Fibroblast of lung (primary cell): ENCODE measurements around the gene IFT122. TPM values are rescaled to one million over a fixed set of nuclear protein-coding genes. Genes with fewer than 3 reads are reported as not detected.

Source experiments
- DNase-seq, 2 donors: peaks; one replicate each; pipeline versions ENCODE4 v3.0.0 to v3.0.0-alpha.2; 2010; ENCODE audit warnings: low read depth in 2 of 2
- H2AFZ ChIP-seq: 2 replicates; pipeline ENCODE4 v1.5.1; 2012; ENCODE audit warnings: low read length, control low read depth, inconsistent platforms
- H3K27ac ChIP-seq: 2 replicates; pipeline ENCODE4 v1.5.1; 2011; ENCODE audit warnings: low read length, control low read depth; ENCODE audit not compliant: insufficient read depth
- H3K27me3 ChIP-seq: 2 replicates; pipeline ENCODE4 v1.5.1; 2011; ENCODE audit warnings: mild to moderate bottlenecking, low read length; ENCODE audit not compliant: control insufficient read depth, insufficient read depth
- H3K36me3 ChIP-seq: 2 replicates; pipeline ENCODE4 v1.5.1; 2011; ENCODE audit warnings: low read length; ENCODE audit not compliant: control insufficient read depth, insufficient read depth
- H3K4me1 ChIP-seq: 2 replicates; pipeline ENCODE4 v1.5.1; 2011; ENCODE audit warnings: low read length; ENCODE audit not compliant: control insufficient read depth, insufficient read depth; ENCODE audit errors: extremely low read depth
- H3K4me2 ChIP-seq: 2 replicates; pipeline ENCODE4 v1.5.1; 2011; ENCODE audit warnings: low read length, control low read depth; ENCODE audit not compliant: insufficient read depth; ENCODE audit errors: extremely low read depth
- H3K4me3 ChIP-seq, 4 experiments: fragments of 200-600 bp in 1 of 4; sonication (generic) in 1 of 4; replicated peaks in 1 of 4; 2 replicates each; pipeline ENCODE4 v1.5.1; 2011 to 2016; ENCODE audit warnings: low read length in 4 of 4, low read depth in 3 of 4, mild to moderate bottlenecking in 3 of 4, control low read depth in 2 of 4, inconsistent platforms in 1 of 4, mixed read lengths in 1 of 4; ENCODE audit not compliant: insufficient read depth in 1 of 4; ENCODE audit errors: control extremely low read depth in 1 of 4
- H3K79me2 ChIP-seq: 2 replicates; pipeline ENCODE4 v1.5.1; 2012; ENCODE audit warnings: mild to moderate bottlenecking, low read length, inconsistent platforms; ENCODE audit not compliant: control insufficient read depth, insufficient read depth
- H3K9ac ChIP-seq: 2 replicates; pipeline ENCODE4 v1.5.1; 2011; ENCODE audit warnings: mild to moderate bottlenecking, low read length, control low read depth; ENCODE audit not compliant: insufficient read depth
- H3K9me3 ChIP-seq: 2 replicates; pipeline ENCODE4 v1.5.1; 2012; ENCODE audit warnings: low read depth, low read length; ENCODE audit not compliant: control insufficient read depth, insufficient read depth
- H4K20me1 ChIP-seq: 2 replicates; pipeline ENCODE4 v1.5.1; 2011; ENCODE audit warnings: low read length; ENCODE audit not compliant: control insufficient read depth, insufficient read depth; ENCODE audit errors: extremely low read depth
- CTCF ChIP-seq, 2 donors: IDR thresholded peaks in 1 of 2; conservative IDR thresholded peaks in 1 of 2; 1 replicate in 1 of 2; 2 replicates in 1 of 2; pipeline ENCODE4 v1.5.1; 2011 to 2012; ENCODE audit warnings: low read length in 2 of 2, control low read depth in 1 of 2, inconsistent platforms in 1 of 2, low read depth in 1 of 2, mild to moderate bottlenecking in 1 of 2
- EZH2 ChIP-seq: IDR thresholded peaks from 2 replicates; pipeline ENCODE4 v1.5.1; 2012; ENCODE audit warnings: low read length, control low read depth, mild to moderate bottlenecking; ENCODE audit errors: missing control alignments
- polyA plus RNA-seq, 2 donors: library from polyadenylated mRNA; depleted of rRNA in 1 of 2; stranded (reverse) in 1 of 2; unstranded in 1 of 2; fragments of >200 nt; gene quantifications; 2 replicates each; pipeline ENCODE4 v1.2.1, GENCODE V29; 2011 to 2012; ENCODE audit warnings: missing spikeins in 1 of 2
- total RNA-seq: library from RNA; depleted of rRNA; stranded (reverse); fragments of >200 nt; gene quantifications from 2 replicates; pipeline ENCODE4 v1.2.1, GENCODE V29; 2014

The IFT122 gene
- total and polyA plus RNA-seq, 2 donors (not counting 1 experiment from before 2014, with no cell fraction given) = 13.2 to 27.2 TPM

DNA sequence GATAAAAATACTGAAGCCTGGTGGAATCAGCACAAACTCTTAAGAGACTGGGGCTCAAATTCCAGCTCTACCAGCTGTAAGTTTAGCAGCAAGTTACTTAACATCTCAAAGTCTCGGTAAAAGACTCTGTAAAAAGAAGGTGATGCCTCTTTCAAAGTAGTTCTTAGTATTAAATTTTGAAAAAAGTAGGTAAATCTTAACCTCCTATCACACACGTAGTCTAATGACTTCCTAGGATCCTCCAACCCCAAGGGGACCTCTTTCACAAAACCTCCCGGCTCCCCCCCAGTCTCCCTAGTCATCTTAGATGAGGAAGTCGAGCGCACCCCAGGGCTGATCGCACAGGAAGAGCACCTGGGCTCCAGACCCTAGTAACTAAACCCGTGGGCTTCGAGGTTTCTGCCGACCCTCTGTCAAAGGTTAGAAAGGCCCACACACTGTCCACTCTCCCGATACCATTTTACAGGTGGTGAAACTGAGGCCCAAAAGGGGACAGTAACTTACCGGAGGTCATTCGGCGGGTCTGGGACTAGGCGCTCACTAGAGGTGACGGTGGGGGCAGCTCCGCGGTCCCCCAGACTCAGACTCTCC, 703 bp upstream of the IFT122 start:
- peak overlapping the region; percentile 56 for H2AFZ ChIP-seq
- H3K79me2 ChIP-seq = peaks cover 24% of the 10 kb centered on the region
- no peaks in the 10 kb centered on the region for H3K9me3 ChIP-seq
- TF ChIP-seq EZH2 = no peak
- no peak for TF ChIP-seq CTCF (conservative IDR thresholded peaks at IDR 0.05 in 1 of 2, IDR thresholded peaks at IDR 0.05 in 1 of 2; ENCODE audit: low read depth in 1 of 2, low read length in 2 of 2)
- peak overlapping the region; percentile 69 for H3K27ac ChIP-seq
- H4K20me1 ChIP-seq = no peaks in the 10 kb centered on the region
- peak overlapping the region; percentile 56 to 92 (median 70) for H3K4me3 ChIP-seq
- no peak for DNase-seq
- H3K9ac ChIP-seq = peak overlapping the region; percentile 67
- peaks cover 10% of the 10 kb centered on the region for H3K4me1 ChIP-seq
- H3K4me2 ChIP-seq = peak overlapping the region; percentile 87
- no peaks in the 10 kb centered on the region for H3K36me3 ChIP-seq
- no peaks in the 10 kb centered on the region for H3K27me3 ChIP-seq

GRCh38 chr3:129440618-129441190, 680 bp downstream of the IFT122 start:
- peaks cover 10% of the 10 kb centered on the region for H3K4me1 ChIP-seq

DNA sequence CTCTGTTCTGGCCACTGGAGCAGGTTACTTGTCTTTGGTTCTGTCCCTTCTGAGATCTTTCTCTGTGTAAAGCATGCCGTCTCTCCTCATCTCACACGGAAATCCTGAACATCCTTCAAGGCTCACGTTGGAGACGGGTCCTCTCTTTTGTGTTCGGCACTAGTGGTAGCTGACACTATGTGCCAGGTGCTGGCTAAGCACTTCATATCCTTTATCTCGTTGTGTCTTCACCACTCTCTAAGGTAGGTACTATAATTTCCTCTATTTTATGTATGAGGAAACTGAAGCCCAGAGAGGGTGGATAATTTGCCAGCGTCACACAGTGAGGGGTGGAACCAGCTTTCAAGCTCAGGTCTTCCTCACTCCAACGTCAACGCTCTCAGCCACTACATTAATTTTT, 1.2 kb downstream of the IFT122 start:
- H2AFZ ChIP-seq = peak overlapping the region; percentile 28
- no peaks in the 10 kb centered on the region for H4K20me1 ChIP-seq
- H3K4me3 ChIP-seq = peak overlapping the region; percentile 61 to 92 (median 75)
- H3K79me2 ChIP-seq = peaks cover 24% of the 10 kb centered on the region
- H3K4me2 ChIP-seq = peak overlapping the region; percentile 85
- H3K9me3 ChIP-seq = no peaks in the 10 kb centered on the region
- peak overlapping the region; percentile 89 for H3K9ac ChIP-seq
- peaks cover 10% of the 10 kb centered on the region for H3K4me1 ChIP-seq
- H3K36me3 ChIP-seq = no peaks in the 10 kb centered on the region
- no peak for DNase-seq
- peak overlapping the region; percentile 93 for H3K27ac ChIP-seq
- TF ChIP-seq CTCF (conservative IDR thresholded peaks at IDR 0.05 in 1 of 2, IDR thresholded peaks at IDR 0.05 in 1 of 2; ENCODE audit: low read depth in 1 of 2, low read length in 2 of 2) = no peak
- TF ChIP-seq EZH2 = no peak
- no peaks in the 10 kb centered on the region for H3K27me3 ChIP-seq

More at GRCh38 chr3:129440618-129441190, 680 bp downstream of the IFT122 start:
- Histone ChIP-seq H3K27me3 (no peaks in the 10 kb centered on the region), H3K36me3 (no peaks in the 10 kb centered on the region), H3K4me2 (peak overlapping the region; percentile 85), H3K79me2 (peaks cover 24% of the 10 kb centered on the region), H3K9ac (peak overlapping the region; percentile 89), H3K27ac (peak overlapping the region; percentile 93), H2AFZ (peak overlapping the region; percentile 54), H3K4me3 (peak overlapping the region; percentile 61 to 92 (median 75)), H4K20me1 (no peaks in the 10 kb centered on the region), H3K9me3 (no peaks in the 10 kb centered on the region)
- peak in 1 of 2 donors; percentile 70 for DNase-seq
- TF ChIP-seq EZH2 = no peak
- no peak for TF ChIP-seq CTCF (conservative IDR thresholded peaks at IDR 0.05 in 1 of 2, IDR thresholded peaks at IDR 0.05 in 1 of 2; ENCODE audit: low read depth in 1 of 2, low read length in 2 of 2)
